DOHH2 (cell line): Measurements from ENCODE around the gene ARHGEF4.
A peak's percentile ranks its signal among the peaks of the same experiment; 100 is the strongest.

ENCODE experiments used
- H3F3A ChIP-seq: fragments of 200-600 bp; sonication (generic), shearing (Covaris generic); 2 replicates; pipeline ENCODE4 v1.6.0; 2016; ENCODE audit warnings: antibody characterized with exemption, mild to moderate bottlenecking; ENCODE audit not compliant: control insufficient read depth, insufficient read depth
- H3K27ac ChIP-seq: fragments of 200-600 bp; sonication (generic); 2 replicates; pipeline ENCODE4 v1.5.1; 2014; ENCODE audit warnings: low read depth, mild to moderate bottlenecking, low read length, moderate library complexity
- H3K27me3 ChIP-seq: fragments of 200-600 bp; sonication (generic); 2 replicates; pipeline ENCODE4 v1.6.1; 2014; ENCODE audit warnings: mild to moderate bottlenecking, low read length, mixed read lengths; ENCODE audit not compliant: control insufficient read depth
- H3K36me3 ChIP-seq: fragments of 200-600 bp; sonication (generic); 2 replicates; pipeline ENCODE4 v1.6.1; 2014; ENCODE audit warnings: mild to moderate bottlenecking, low read length, moderate library complexity, mixed read lengths; ENCODE audit not compliant: control insufficient read depth
- H3K4me1 ChIP-seq: fragments of 200-600 bp; sonication (generic); 2 replicates; pipeline ENCODE4 v1.6.1; 2014; ENCODE audit warnings: mild to moderate bottlenecking, low read length, mixed read lengths; ENCODE audit not compliant: control insufficient read depth
- H3K4me2 ChIP-seq: fragments of 200-600 bp; sonication (generic); 2 replicates; pipeline ENCODE4 v1.6.0; 2014; ENCODE audit warnings: mild to moderate bottlenecking, low read length, moderate library complexity
- H3K4me3 ChIP-seq: fragments of 200-600 bp; sonication (generic); 2 replicates; pipeline ENCODE4 v1.5.1; 2014; ENCODE audit warnings: mild to moderate bottlenecking, low read length, mixed read lengths
- H3K79me2 ChIP-seq: fragments of 200-600 bp; sonication (generic); 2 replicates; pipeline ENCODE4 v1.6.1; 2014; ENCODE audit warnings: mild to moderate bottlenecking, low read length, mixed read lengths; ENCODE audit not compliant: control insufficient read depth
- H3K9me2 ChIP-seq: fragments of 200-600 bp; sonication (generic); replicated peaks from 2 replicates; pipeline ENCODE4 v1.6.1; 2014; ENCODE audit warnings: mild to moderate bottlenecking, low read length, mixed read lengths; ENCODE audit not compliant: control insufficient read depth
- H3K9me3 ChIP-seq: fragments of 200-600 bp; sonication (generic); 2 replicates; pipeline ENCODE4 v1.6.1; 2014; ENCODE audit warnings: antibody characterized with exemption, low read length, mixed read lengths; ENCODE audit not compliant: control insufficient read depth, insufficient read depth
- H4K20me1 ChIP-seq: fragments of 200-600 bp; sonication (generic); 2 replicates; pipeline ENCODE4 v1.6.0; 2014; ENCODE audit warnings: low read depth, mild to moderate bottlenecking, antibody characterized with exemption, low read length, moderate library complexity; ENCODE audit not compliant: control insufficient read depth, insufficient read depth
- CTCF ChIP-seq: fragments of 200-600 bp; sonication (generic); IDR thresholded peaks from one replicate; pipeline ENCODE4 v1.5.1; 2014; ENCODE audit warnings: antibody characterized with exemption, mild to moderate bottlenecking, low read depth, low read length; ENCODE audit not compliant: poor library complexity, severe bottlenecking
- EZH2phosphoT487 ChIP-seq: fragments of 200-600 bp; sonication (generic); IDR thresholded peaks from 2 replicates; pipeline ENCODE4 v1.6.1; 2017; ENCODE audit warnings: borderline replicate concordance, mild to moderate bottlenecking, antibody characterized with exemption, low read length, moderate library complexity, mixed read lengths

ARHGEF4 gene

GRCh38 chr2:130890941-130891669, 54.4 kb downstream of the ARHGEF4 start:
- Histone ChIP-seq H3K9me2 (no peaks in the 10 kb centered on the region), H4K20me1 (no peaks in the 10 kb centered on the region), H3K79me2 (no peaks in the 10 kb centered on the region), H3K27me3 (peaks cover 11% of the 10 kb centered on the region; the same call in 1 of the 2 replicates), H3K27ac (no peak overlapping the region), H3K36me3 (no peaks in the 10 kb centered on the region), H3K9me3 (no peaks in the 10 kb centered on the region), H3K4me3 (no peak overlapping the region), H3K4me2 (no peak overlapping the region), H3F3A (no peaks in the 10 kb centered on the region), H3K4me1 (peaks cover 24% of the 10 kb centered on the region)
- no peak for TF ChIP-seq EZH2phosphoT487
- TF ChIP-seq CTCF: no peak

- H3K27ac ChIP-seq: peak overlapping the region; percentile 20; the same call in 1 of the 2 replicates
- no peaks in the 10 kb centered on the region for H3K79me2 ChIP-seq
- peaks cover 24% of the 10 kb centered on the region for H3K4me1 ChIP-seq
- H3K9me3 ChIP-seq: no peaks in the 10 kb centered on the region
- H3K27me3 ChIP-seq: peaks cover 11% of the 10 kb centered on the region; the same call in 1 of the 2 replicates
- peak overlapping the region; percentile 0; the same call in 1 of the 2 replicates for H3K4me3 ChIP-seq
- H3K4me2 ChIP-seq: peak overlapping the region; percentile 44
- no peaks in the 10 kb centered on the region for H3F3A ChIP-seq
- TF ChIP-seq EZH2phosphoT487 (no peak), CTCF (no peak)
- no peaks in the 10 kb centered on the region for H4K20me1 ChIP-seq
- no peaks in the 10 kb centered on the region for H3K9me2 ChIP-seq
- no peaks in the 10 kb centered on the region for H3K36me3 ChIP-seq
Measured at GRCh38 chr2:130891966-130892365, 55.3 kb downstream of the ARHGEF4 start.

- Histone ChIP-seq H3K79me2 (no peaks in the 10 kb centered on the region), H3K4me3 (no peak overlapping the region), H4K20me1 (no peaks in the 10 kb centered on the region), H3K4me2 (peak overlapping the region; percentile 44; the same call in 1 of the 2 replicates), H3K9me2 (no peaks in the 10 kb centered on the region), H3K36me3 (no peaks in the 10 kb centered on the region), H3K27ac (no peak overlapping the region), H3K4me1 (peaks cover 24% of the 10 kb centered on the region), H3K27me3 (peaks cover 6% of the 10 kb centered on the region; the same call in 1 of the 2 replicates), H3K9me3 (no peaks in the 10 kb centered on the region), H3F3A (no peaks in the 10 kb centered on the region)
- TF ChIP-seq CTCF (no peak), EZH2phosphoT487 (no peak)
Measured at GRCh38 chr2:130892793-130893785, 56.4 kb downstream of the ARHGEF4 start.
